ENCODE results near the gene HSP90B1. TPM values are rescaled to one million over a fixed set of nuclear protein-coding genes. Genes with fewer than 3 reads are reported as not detected.

Gene HSP90B1
- total and polyA plus RNA-seq, 2 of the 13 experiments (the other 11 are each of a cell fraction or from before 2014, with no cell fraction given), result 800 to 954 TPM

DNA sequence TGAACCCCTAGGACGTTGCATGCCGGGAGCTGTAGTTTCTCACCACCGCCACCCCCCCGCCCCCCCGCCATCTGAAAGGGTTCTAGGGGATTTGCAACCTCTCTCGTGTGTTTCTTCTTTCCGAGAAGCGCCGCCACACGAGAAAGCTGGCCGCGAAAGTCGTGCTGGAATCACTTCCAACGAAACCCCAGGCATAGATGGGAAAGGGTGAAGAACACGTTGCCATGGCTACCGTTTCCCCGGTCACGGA is 501 bp upstream of the HSP90B1 start (continued):
- no peak for TF ChIP-seq FOXJ3 (CRISPR knock-in tag; IDR thresholded peaks at IDR 0.05; ENCODE audit: borderline replicate concordance)
- TF ChIP-seq, protein P1, sequence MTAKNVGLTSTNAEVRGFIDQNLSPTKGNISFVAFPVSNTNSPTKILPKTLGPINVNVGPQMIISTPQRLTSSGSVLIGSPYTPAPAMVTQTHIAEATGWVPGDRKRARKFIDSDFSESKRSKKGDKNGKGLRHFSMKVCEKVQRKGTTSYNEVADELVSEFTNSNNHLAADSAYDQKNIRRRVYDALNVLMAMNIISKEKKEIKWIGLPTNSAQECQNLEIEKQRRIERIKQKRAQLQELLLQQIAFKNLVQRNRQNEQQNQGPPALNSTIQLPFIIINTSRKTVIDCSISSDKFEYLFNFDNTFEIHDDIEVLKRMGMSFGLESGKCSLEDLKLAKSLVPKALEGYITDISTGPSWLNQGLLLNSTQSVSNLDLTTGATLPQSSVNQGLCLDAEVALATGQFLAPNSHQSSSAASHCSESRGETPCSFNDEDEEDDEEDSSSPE (CRISPR knock-in tag; IDR thresholded peaks at IDR 0.05), result no peak
- TF ChIP-seq, protein P2, sequence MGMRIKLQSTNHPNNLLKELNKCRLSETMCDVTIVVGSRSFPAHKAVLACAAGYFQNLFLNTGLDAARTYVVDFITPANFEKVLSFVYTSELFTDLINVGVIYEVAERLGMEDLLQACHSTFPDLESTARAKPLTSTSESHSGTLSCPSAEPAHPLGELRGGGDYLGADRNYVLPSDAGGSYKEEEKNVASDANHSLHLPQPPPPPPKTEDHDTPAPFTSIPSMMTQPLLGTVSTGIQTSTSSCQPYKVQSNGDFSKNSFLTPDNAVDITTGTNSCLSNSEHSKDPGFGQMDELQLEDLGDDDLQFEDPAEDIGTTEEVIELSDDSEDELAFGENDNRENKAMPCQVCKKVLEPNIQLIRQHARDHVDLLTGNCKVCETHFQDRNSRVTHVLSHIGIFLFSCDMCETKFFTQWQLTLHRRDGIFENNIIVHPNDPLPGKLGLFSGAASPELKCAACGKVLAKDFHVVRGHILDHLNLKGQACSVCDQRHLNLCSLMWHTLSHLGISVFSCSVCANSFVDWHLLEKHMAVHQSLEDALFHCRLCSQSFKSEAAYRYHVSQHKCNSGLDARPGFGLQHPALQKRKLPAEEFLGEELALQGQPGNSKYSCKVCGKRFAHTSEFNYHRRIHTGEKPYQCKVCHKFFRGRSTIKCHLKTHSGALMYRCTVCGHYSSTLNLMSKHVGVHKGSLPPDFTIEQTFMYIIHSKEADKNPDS (CRISPR knock-in tag; IDR thresholded peaks at IDR 0.05), result no peak
- no peak for TF ChIP-seq NR2C2 (CRISPR knock-in tag; IDR thresholded peaks at IDR 0.05; ENCODE audit: borderline replicate concordance)
- TF ChIP-seq RFX1 (IDR thresholded peaks at IDR 0.05), result peak; percentile 99
- TF ChIP-seq FOXC1 (CRISPR knock-in tag; IDR thresholded peaks at IDR 0.05; ENCODE audit: borderline replicate concordance), result 0 out of 2 replicates have a peak, but pooled peaks have one; percentile 34
- no peak for TF ChIP-seq ZNF782 (CRISPR knock-in tag; IDR thresholded peaks at IDR 0.05; ENCODE audit: borderline replicate concordance)
- TF ChIP-seq, protein P3, sequence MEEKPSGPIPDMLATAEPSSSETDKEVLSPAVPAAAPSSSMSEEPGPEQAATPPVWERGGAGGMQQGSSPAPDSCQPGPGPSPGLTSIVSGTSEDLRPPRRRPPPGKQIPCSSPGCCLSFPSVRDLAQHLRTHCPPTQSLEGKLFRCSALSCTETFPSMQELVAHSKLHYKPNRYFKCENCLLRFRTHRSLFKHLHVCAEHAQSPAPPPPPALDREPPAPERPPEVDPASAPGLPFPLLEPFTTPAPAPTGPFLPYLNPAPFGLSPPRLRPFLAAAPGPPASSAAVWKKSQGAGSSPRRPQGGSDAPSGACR (CRISPR knock-in tag; IDR thresholded peaks at IDR 0.05), result 0 out of 2 replicates have a peak, but pooled peaks have one; percentile 0
- no peak for TF ChIP-seq HMGA1 (CRISPR knock-in tag; conservative IDR thresholded peaks at IDR 0.05)
- no peak for TF ChIP-seq ZNF496 (CRISPR knock-in tag; IDR thresholded peaks at IDR 0.05; ENCODE audit: insufficient replicate concordance)
- no peak for TF ChIP-seq PHF8 (CRISPR knock-in tag; IDR thresholded peaks at IDR 0.05)
- no peak for TF ChIP-seq CAMTA2 (CRISPR knock-in tag; IDR thresholded peaks at IDR 0.05; ENCODE audit: borderline replicate concordance)
- TF ChIP-seq JUNB (CRISPR knock-in tag; IDR thresholded peaks at IDR 0.05; ENCODE audit: borderline replicate concordance), result no peak
- TF ChIP-seq, protein P4, sequence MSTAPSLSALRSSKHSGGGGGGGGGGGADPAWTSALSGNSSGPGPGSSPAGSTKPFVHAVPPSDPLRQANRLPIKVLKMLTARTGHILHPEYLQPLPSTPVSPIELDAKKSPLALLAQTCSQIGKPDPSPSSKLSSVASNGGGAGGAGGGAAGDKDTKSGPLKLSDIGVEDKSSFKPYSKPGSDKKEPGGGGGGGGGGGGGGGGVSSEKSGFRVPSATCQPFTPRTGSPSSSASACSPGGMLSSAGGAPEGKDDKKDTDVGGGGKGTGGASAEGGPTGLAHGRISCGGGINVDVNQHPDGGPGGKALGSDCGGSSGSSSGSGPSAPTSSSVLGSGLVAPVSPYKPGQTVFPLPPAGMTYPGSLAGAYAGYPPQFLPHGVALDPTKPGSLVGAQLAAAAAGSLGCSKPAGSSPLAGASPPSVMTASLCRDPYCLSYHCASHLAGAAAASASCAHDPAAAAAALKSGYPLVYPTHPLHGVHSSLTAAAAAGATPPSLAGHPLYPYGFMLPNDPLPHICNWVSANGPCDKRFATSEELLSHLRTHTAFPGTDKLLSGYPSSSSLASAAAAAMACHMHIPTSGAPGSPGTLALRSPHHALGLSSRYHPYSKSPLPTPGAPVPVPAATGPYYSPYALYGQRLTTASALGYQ (CRISPR knock-in tag; IDR thresholded peaks at IDR 0.05), result no peak
- peak; percentile 98 for TF ChIP-seq RBM22 (optimal IDR thresholded peaks at IDR 0.05; ENCODE audit: low read length)
- no peak for TF ChIP-seq DNMT1 (CRISPR knock-in tag; IDR thresholded peaks at IDR 0.05)
- TF ChIP-seq YY1 (IDR thresholded peaks at IDR 0.05; ENCODE audit: insufficient read depth, insufficient replicate concordance, low read depth, low read length), result no peak
- TF ChIP-seq, protein P5, sequence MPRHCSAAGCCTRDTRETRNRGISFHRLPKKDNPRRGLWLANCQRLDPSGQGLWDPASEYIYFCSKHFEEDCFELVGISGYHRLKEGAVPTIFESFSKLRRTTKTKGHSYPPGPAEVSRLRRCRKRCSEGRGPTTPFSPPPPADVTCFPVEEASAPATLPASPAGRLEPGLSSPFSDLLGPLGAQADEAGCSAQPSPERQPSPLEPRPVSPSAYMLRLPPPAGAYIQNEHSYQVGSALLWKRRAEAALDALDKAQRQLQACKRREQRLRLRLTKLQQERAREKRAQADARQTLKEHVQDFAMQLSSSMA (CRISPR knock-in tag; IDR thresholded peaks at IDR 0.05), result no peak
- TF ChIP-seq ZNF33A (CRISPR knock-in tag; IDR thresholded peaks at IDR 0.05; ENCODE audit: borderline replicate concordance), result no peak
- TF ChIP-seq ZNF557 (CRISPR knock-in tag; IDR thresholded peaks at IDR 0.05), result no peak
